Liver (tissue), 3 donors: ENCODE data around the gene IL1RAPL2.

ENCODE experiments used
- FOXA1 ChIP-seq: IDR thresholded peaks from 2 replicates; pipeline ENCODE4 v1.6.1; 2016; ENCODE audit warnings: antibody characterized with exemption
- RXRA ChIP-seq, 2 donors: IDR thresholded peaks; 2 replicates each; pipeline ENCODE4 v1.6.1; 2017 to 2018; ENCODE audit warnings: antibody characterized with exemption in 2 of 2, mild to moderate bottlenecking in 1 of 2
- SP1 ChIP-seq: IDR thresholded peaks from 2 replicates; pipeline ENCODE4 v1.6.1; 2018; ENCODE audit warnings: antibody characterized with exemption, mild to moderate bottlenecking
- TF ChIP-seq, protein P1 (sequence below): fragments of 150-350 bp; IDR thresholded peaks from 2 replicates; pipeline ENCODE4 v1.5.1; 2017; ENCODE audit warnings: improper control_type of control experiment, low read depth, low read length; ENCODE audit not compliant: missing input control
- TF ChIP-seq, protein P2 (sequence below): IDR thresholded peaks from 2 replicates; pipeline ENCODE4 v1.6.1; 2016; ENCODE audit warnings: antibody characterized with exemption
- TF ChIP-seq, protein P3 (sequence below): IDR thresholded peaks from 2 replicates; pipeline ENCODE4 v1.6.1; 2016; ENCODE audit warnings: antibody characterized with exemption
- TF ChIP-seq, protein P4 (sequence below): IDR thresholded peaks from 2 replicates; pipeline ENCODE4 v1.6.1; 2016; ENCODE audit warnings: antibody characterized with exemption, mild to moderate bottlenecking
- donor health status: healthy.
- donor health status: healthy.

DNA sequence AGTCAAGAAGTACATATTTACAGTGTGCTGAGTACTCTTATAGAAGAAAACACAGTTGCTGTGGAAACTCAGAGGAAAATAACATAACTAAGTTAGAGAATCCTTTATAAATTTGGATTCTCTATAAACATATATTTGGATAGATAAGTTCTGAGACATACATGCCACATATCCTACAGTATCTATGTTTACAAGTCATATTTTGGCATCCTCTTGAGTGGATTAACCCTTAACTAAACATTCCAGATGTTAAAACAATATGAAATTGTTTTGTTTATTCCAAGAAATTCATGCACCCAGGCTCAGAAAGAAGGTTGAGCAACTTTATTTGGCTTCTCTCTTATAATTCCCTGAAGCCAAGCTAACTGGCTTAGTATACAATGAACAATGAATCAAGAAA, 387.3 kb downstream of the IL1RAPL2 start:
- TF ChIP-seq, protein P1, sequence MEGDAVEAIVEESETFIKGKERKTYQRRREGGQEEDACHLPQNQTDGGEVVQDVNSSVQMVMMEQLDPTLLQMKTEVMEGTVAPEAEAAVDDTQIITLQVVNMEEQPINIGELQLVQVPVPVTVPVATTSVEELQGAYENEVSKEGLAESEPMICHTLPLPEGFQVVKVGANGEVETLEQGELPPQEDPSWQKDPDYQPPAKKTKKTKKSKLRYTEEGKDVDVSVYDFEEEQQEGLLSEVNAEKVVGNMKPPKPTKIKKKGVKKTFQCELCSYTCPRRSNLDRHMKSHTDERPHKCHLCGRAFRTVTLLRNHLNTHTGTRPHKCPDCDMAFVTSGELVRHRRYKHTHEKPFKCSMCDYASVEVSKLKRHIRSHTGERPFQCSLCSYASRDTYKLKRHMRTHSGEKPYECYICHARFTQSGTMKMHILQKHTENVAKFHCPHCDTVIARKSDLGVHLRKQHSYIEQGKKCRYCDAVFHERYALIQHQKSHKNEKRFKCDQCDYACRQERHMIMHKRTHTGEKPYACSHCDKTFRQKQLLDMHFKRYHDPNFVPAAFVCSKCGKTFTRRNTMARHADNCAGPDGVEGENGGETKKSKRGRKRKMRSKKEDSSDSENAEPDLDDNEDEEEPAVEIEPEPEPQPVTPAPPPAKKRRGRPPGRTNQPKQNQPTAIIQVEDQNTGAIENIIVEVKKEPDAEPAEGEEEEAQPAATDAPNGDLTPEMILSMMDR = no peak
- TF ChIP-seq, protein P2, sequence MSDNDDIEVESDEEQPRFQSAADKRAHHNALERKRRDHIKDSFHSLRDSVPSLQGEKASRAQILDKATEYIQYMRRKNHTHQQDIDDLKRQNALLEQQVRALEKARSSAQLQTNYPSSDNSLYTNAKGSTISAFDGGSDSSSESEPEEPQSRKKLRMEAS = no peak
- TF ChIP-seq FOXA1 = no peak
- no peak for TF ChIP-seq SP1
- TF ChIP-seq RXRA (IDR thresholded peaks at IDR 0.05) = no peak
- TF ChIP-seq, protein P3, sequence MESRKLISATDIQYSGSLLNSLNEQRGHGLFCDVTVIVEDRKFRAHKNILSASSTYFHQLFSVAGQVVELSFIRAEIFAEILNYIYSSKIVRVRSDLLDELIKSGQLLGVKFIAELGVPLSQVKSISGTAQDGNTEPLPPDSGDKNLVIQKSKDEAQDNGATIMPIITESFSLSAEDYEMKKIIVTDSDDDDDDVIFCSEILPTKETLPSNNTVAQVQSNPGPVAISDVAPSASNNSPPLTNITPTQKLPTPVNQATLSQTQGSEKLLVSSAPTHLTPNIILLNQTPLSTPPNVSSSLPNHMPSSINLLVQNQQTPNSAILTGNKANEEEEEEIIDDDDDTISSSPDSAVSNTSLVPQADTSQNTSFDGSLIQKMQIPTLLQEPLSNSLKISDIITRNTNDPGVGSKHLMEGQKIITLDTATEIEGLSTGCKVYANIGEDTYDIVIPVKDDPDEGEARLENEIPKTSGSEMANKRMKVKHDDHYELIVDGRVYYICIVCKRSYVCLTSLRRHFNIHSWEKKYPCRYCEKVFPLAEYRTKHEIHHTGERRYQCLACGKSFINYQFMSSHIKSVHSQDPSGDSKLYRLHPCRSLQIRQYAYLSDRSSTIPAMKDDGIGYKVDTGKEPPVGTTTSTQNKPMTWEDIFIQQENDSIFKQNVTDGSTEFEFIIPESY = no peak
- TF ChIP-seq, protein P4, sequence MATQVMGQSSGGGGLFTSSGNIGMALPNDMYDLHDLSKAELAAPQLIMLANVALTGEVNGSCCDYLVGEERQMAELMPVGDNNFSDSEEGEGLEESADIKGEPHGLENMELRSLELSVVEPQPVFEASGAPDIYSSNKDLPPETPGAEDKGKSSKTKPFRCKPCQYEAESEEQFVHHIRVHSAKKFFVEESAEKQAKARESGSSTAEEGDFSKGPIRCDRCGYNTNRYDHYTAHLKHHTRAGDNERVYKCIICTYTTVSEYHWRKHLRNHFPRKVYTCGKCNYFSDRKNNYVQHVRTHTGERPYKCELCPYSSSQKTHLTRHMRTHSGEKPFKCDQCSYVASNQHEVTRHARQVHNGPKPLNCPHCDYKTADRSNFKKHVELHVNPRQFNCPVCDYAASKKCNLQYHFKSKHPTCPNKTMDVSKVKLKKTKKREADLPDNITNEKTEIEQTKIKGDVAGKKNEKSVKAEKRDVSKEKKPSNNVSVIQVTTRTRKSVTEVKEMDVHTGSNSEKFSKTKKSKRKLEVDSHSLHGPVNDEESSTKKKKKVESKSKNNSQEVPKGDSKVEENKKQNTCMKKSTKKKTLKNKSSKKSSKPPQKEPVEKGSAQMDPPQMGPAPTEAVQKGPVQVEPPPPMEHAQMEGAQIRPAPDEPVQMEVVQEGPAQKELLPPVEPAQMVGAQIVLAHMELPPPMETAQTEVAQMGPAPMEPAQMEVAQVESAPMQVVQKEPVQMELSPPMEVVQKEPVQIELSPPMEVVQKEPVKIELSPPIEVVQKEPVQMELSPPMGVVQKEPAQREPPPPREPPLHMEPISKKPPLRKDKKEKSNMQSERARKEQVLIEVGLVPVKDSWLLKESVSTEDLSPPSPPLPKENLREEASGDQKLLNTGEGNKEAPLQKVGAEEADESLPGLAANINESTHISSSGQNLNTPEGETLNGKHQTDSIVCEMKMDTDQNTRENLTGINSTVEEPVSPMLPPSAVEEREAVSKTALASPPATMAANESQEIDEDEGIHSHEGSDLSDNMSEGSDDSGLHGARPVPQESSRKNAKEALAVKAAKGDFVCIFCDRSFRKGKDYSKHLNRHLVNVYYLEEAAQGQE = no peak
